ENCODE data around the gene ZNF765.
"Not testable (repeated sequence)": the region's sequence is repeated elsewhere in the genome, so short reads cannot be mapped to it uniquely, and the experiment has no call there.

ZNF765 gene

GRCh38 chr19:53357821-53358581 lies 36.9 kb upstream of the ZNF765 start:
- TF ChIP-seq ZSCAN16 (tag by site-specific recombination; IDR thresholded peaks at IDR 0.05) (no peak), KLF1 (tag by site-specific recombination; IDR thresholded peaks at IDR 0.05) (peak; percentile 90), GLIS2 (tag by site-specific recombination; IDR thresholded peaks at IDR 0.05) (no peak), ZNF837 (tag by site-specific recombination; IDR thresholded peaks at IDR 0.05) (no peak), KLF8 (tag by site-specific recombination; IDR thresholded peaks at IDR 0.05) (peak; percentile 90), KLF9 (tag by site-specific recombination; IDR thresholded peaks at IDR 0.05; ENCODE audit: low read depth) (peak; percentile 55)
- Histone ChIP-seq H3K4me1 (ENCODE audit: control insufficient read depth, insufficient read depth, low read length) (no peaks in the 10 kb centered on the region), H3K36me3 (ENCODE audit: control insufficient read depth in 2 of 2, insufficient read depth in 1 of 2, low read length in 2 of 2) (no peaks in the 10 kb centered on the region), H3K4me3 (ENCODE audit: low read depth, low read length) (no peak overlapping the region), H3K9me3 (ENCODE audit: control insufficient read depth, insufficient read depth, low read depth, low read length) (peaks cover 4% of the 10 kb centered on the region), H3K27ac (ENCODE audit: extremely low read depth, low read depth, low read length) (no peak overlapping the region)
- POLR2A ChIA-PET: interaction anchor here (0.7 kb wide), 1 partner anchor 611 kb away, joined by 4 read pairs; no protein-coding TSS in a partner anchor
- CTCF ChIA-PET: interaction anchor here (0.6 kb wide), 4 partner anchors 67 to 1069 kb away, joined by 3 to 5 read pairs (median 3); no protein-coding TSS in a partner anchor

GRCh38 chr19:53360056-53360455 lies 34.9 kb upstream of the ZNF765 start:
- CTCF ChIA-PET: not testable (repeated sequence)
- POLR2A ChIA-PET: interaction anchor here (1.1 kb wide), 1 partner anchor 45 kb away, joined by 4 read pairs; no protein-coding TSS in a partner anchor

DNA sequence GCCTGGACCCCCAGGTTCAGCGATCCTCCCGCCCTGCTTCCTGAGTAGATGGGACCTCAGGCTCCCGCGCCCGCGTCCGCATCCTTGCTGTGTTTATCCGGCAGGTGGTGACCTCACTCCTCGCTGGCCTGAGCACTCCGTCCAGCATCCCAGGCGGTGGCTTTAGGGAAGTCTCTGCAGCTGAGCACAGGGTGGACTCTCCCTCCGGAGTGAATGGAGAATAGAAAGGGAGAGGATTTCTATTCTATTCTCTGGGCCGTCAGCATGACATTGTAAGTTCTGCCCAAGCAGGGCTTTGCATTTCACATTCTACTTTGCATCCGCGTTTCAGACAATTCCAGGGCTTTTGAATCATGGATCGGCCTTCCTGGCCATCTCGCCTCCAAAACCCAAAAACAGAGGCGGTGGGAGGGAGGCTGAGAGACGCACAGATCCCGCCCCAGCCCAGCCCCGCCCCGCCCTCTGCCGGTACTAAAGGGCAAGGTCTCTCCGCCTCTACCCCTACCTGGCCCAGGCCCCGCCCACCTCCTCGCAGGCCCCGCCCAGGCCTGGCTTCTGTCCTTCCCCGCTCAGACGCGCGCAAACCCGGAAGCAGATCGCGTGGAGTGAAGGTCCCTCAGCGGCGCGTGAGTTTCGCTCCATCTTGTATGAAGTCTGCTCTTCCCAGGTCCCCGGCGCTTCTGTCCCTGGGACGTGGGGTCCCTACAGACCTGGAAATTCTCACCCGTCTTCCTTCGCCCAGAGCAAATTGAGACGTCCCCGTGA lies 29.6 kb upstream of the ZNF765 start, which contains the start of gene ZNF525:
TSS of gene ZNF525 (plus strand) at position 572 of the 765 bp plus-strand sequence. CDS start 6,577 bp downstream, outside the sequence.
- Histone ChIP-seq H3K9me3 (ENCODE audit: control insufficient read depth, insufficient read depth, low read depth, low read length) (no peaks in the 10 kb centered on the region), H3K4me1 (ENCODE audit: control insufficient read depth, insufficient read depth, low read length) (no peaks in the 10 kb centered on the region), H3K36me3 (ENCODE audit: control insufficient read depth in 2 of 2, insufficient read depth in 1 of 2, low read length in 2 of 2) (no peaks in the 10 kb centered on the region), H3K27ac (ENCODE audit: extremely low read depth, low read depth, low read length) (no peak within 1 kb of the TSS), H3K4me3 (ENCODE audit: low read depth, low read length) (peak within 1 kb of the TSS; percentile 87)
- ChIA-PET POLR2A (interaction anchor here (1.2 kb wide), 1 partner anchor 30 kb away, joined by 3 read pairs; the partner anchor contains the start of gene ZNF765), CTCF (interaction anchor here (1.0 kb wide), 1 partner anchor 36 kb away, joined by 3 read pairs; no protein-coding TSS in a partner anchor)
- TF ChIP-seq ZBTB11 (tag by site-specific recombination; conservative IDR thresholded peaks at IDR 0.05; ENCODE audit: low read depth) (peak; percentile 53), ZNF391 (tag by site-specific recombination; IDR thresholded peaks at IDR 0.05; ENCODE audit: borderline replicate concordance, low read depth) (0 out of 2 replicates have a peak, but pooled peaks have one; percentile 35), ZNF473 (tag by site-specific recombination; IDR thresholded peaks at IDR 0.05) (no peak), ZNF449 (tag by site-specific recombination; IDR thresholded peaks at IDR 0.05) (no peak), ZNF366 (tag by site-specific recombination; conservative IDR thresholded peaks at IDR 0.05) (no peak), GFI1B (tag by site-specific recombination; IDR thresholded peaks at IDR 0.05) (no peak), MYNN (tag by site-specific recombination; IDR thresholded peaks at IDR 0.05; ENCODE audit: borderline replicate concordance) (no peak), KLF16 (tag by site-specific recombination; IDR thresholded peaks at IDR 0.05) (no peak), ZNF624 (tag by site-specific recombination; IDR thresholded peaks at IDR 0.05) (no peak), SP3 (tag by site-specific recombination; IDR thresholded peaks at IDR 0.05) (peak; percentile 73), ZFP37 (tag by site-specific recombination; IDR thresholded peaks at IDR 0.05) (no peak), ZBTB48 (tag by site-specific recombination; IDR thresholded peaks at IDR 0.05) (peak; percentile 71), REST (tag by site-specific recombination; IDR thresholded peaks at IDR 0.05) (no peak), ZNF558 (tag by site-specific recombination; IDR thresholded peaks at IDR 0.05) (no peak), ZNF239 (tag by site-specific recombination; IDR thresholded peaks at IDR 0.05) (no peak), ZSCAN23 (tag by site-specific recombination; IDR thresholded peaks at IDR 0.05) (no peak)

More at GRCh38 chr19:53360056-53360455, 34.9 kb upstream of the ZNF765 start:
- not testable (repeated sequence) for H3K36me3 ChIP-seq (ENCODE audit: control insufficient read depth in 2 of 2, insufficient read depth in 1 of 2, low read length in 2 of 2); H3K4me1 ChIP-seq (ENCODE audit: control insufficient read depth, insufficient read depth, low read length); H3K27ac ChIP-seq (ENCODE audit: extremely low read depth, low read depth, low read length); H3K4me3 ChIP-seq (ENCODE audit: low read depth, low read length); H3K9me3 ChIP-seq (ENCODE audit: control insufficient read depth, insufficient read depth, low read depth, low read length)

All from HEK293 (cell line).